ENCODE measurements around the gene BIRC5.

BIRC5 gene

DNA sequence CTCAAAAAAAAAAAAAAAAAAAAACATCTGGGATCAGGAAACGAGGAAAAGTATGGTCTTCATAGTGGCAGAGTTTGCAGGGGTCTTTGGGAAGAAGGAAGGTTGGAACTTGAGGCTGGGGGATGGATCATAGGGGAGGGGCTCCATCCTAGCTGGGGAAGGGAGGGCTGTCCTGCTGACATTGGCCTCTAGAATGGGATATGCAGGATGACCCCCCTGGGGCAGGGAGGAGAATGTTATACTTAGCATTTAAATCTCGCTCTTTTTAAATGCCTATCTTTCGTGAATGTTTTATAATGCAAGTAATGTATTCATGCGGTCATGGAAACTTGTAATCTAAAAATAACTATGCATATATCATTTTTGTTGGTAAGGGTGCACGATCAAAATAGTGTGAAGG is 50.5 kb downstream of the BIRC5 start:
- no peak overlapping the region for H2AFZ ChIP-seq (ENCODE audit: low read depth)
- no peaks in the 10 kb centered on the region for H4K20me1 ChIP-seq (ENCODE audit: insufficient read depth)
- no peaks in the 10 kb centered on the region for H3K27me3 ChIP-seq (ENCODE audit: insufficient read depth, low read depth)
- no peak overlapping the region for H3K27ac ChIP-seq
- H3K36me3 ChIP-seq (ENCODE audit: insufficient read depth), result no peaks in the 10 kb centered on the region
- peaks cover 30% of the 10 kb centered on the region for H3K4me1 ChIP-seq (ENCODE audit: low read depth, poor library complexity, severe bottlenecking)
- no peak overlapping the region for H3K4me3 ChIP-seq (IDR thresholded peaks at IDR 0.05; ENCODE audit: insufficient read depth, low read depth, low read length)
- TF ChIP-seq, protein P1, sequence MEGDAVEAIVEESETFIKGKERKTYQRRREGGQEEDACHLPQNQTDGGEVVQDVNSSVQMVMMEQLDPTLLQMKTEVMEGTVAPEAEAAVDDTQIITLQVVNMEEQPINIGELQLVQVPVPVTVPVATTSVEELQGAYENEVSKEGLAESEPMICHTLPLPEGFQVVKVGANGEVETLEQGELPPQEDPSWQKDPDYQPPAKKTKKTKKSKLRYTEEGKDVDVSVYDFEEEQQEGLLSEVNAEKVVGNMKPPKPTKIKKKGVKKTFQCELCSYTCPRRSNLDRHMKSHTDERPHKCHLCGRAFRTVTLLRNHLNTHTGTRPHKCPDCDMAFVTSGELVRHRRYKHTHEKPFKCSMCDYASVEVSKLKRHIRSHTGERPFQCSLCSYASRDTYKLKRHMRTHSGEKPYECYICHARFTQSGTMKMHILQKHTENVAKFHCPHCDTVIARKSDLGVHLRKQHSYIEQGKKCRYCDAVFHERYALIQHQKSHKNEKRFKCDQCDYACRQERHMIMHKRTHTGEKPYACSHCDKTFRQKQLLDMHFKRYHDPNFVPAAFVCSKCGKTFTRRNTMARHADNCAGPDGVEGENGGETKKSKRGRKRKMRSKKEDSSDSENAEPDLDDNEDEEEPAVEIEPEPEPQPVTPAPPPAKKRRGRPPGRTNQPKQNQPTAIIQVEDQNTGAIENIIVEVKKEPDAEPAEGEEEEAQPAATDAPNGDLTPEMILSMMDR (conservative IDR thresholded peaks at IDR 0.05; ENCODE audit: low read depth, low read length), result no peak
- H3K79me2 ChIP-seq (ENCODE audit: insufficient read depth, low read depth), result 0 out of 2 replicates have a peak, but pooled peaks cover 6% of the 10 kb centered on the region
- no peak overlapping the region for H3K4me2 ChIP-seq
- no peak overlapping the region for H3K9ac ChIP-seq

DNA sequence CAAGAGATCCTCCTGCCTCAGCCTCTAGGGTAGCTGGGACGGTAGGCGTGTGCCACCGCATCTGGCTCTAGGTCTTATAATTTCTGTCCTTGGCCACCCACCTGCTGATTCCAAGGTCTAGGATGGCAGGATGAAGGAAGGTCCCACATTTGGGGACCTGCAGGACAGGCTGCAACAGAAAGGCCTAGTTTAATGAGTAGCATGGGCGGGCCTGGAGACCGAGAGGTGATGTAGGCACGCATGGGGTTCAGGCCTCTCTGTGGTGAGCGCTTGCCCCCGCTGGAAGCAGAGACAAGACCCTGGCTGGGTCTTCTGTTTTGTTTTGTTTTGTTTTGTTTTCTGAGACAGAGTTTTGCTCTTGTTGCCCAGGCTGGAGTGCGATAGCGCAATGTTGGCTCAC is 51.1 kb downstream of the BIRC5 start:
- Histone ChIP-seq H3K79me2 (ENCODE audit: insufficient read depth, low read depth) (0 out of 2 replicates have a peak, but pooled peaks cover 6% of the 10 kb centered on the region), H2AFZ (ENCODE audit: low read depth) (no peak overlapping the region), H3K4me2 (no peak overlapping the region), H4K20me1 (ENCODE audit: insufficient read depth) (no peaks in the 10 kb centered on the region), H3K9ac (no peak overlapping the region), H3K4me1 (ENCODE audit: low read depth, poor library complexity, severe bottlenecking) (peaks cover 25% of the 10 kb centered on the region), H3K4me3 (IDR thresholded peaks at IDR 0.05; ENCODE audit: insufficient read depth, low read depth, low read length) (no peak overlapping the region), H3K27ac (no peak overlapping the region), H3K36me3 (ENCODE audit: insufficient read depth) (no peaks in the 10 kb centered on the region), H3K27me3 (ENCODE audit: insufficient read depth, low read depth) (no peaks in the 10 kb centered on the region)
- TF ChIP-seq, protein P1 (conservative IDR thresholded peaks at IDR 0.05; ENCODE audit: low read depth, low read length), result no peak

DNA sequence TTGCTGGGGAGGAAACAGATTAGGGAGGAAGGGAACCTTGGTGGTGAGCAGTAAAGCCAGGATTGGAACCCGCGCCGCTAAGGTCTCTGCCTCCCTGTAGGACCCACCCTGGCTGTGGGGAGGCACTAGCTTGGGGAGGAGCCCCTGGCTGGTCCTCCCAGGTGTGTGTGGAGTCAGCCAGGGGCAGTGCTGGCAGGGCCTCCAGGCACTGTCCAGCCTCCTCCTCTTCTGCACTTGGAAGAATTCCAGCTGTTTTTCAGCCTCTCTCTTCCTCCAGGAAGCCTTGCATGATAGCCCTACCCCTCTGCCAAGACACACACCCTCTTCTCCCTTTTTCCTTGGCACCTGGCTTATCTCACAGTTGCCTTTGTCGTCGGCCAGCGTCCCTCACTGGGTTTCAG is 52.2 kb downstream of the BIRC5 start:
- Histone ChIP-seq H3K9ac (no peak overlapping the region), H2AFZ (ENCODE audit: low read depth) (no peak overlapping the region), H3K27ac (no peak overlapping the region), H3K4me3 (IDR thresholded peaks at IDR 0.05; ENCODE audit: insufficient read depth, low read depth, low read length) (no peak overlapping the region), H3K4me2 (no peak overlapping the region), H3K4me1 (ENCODE audit: low read depth, poor library complexity, severe bottlenecking) (peaks cover 19% of the 10 kb centered on the region), H3K27me3 (ENCODE audit: insufficient read depth, low read depth) (no peaks in the 10 kb centered on the region), H3K36me3 (ENCODE audit: insufficient read depth) (no peaks in the 10 kb centered on the region), H3K79me2 (ENCODE audit: insufficient read depth, low read depth) (no peaks in the 10 kb centered on the region), H4K20me1 (ENCODE audit: insufficient read depth) (no peaks in the 10 kb centered on the region)
- TF ChIP-seq, protein P1 (conservative IDR thresholded peaks at IDR 0.05; ENCODE audit: low read depth, low read length), result no peak

GRCh38 chr17:78266771-78267170 is 52.7 kb downstream of the BIRC5 start:
- Histone ChIP-seq H3K27me3 (ENCODE audit: insufficient read depth, low read depth) (no peaks in the 10 kb centered on the region), H3K4me2 (no peak overlapping the region), H3K79me2 (ENCODE audit: insufficient read depth, low read depth) (no peaks in the 10 kb centered on the region), H2AFZ (ENCODE audit: low read depth) (no peak overlapping the region), H3K36me3 (ENCODE audit: insufficient read depth) (no peaks in the 10 kb centered on the region), H3K27ac (no peak overlapping the region), H3K4me1 (ENCODE audit: low read depth, poor library complexity, severe bottlenecking) (peaks cover 15% of the 10 kb centered on the region), H4K20me1 (ENCODE audit: insufficient read depth) (no peaks in the 10 kb centered on the region), H3K9ac (no peak overlapping the region), H3K4me3 (IDR thresholded peaks at IDR 0.05; ENCODE audit: insufficient read depth, low read depth, low read length) (no peak overlapping the region)
- TF ChIP-seq, protein P1 (conservative IDR thresholded peaks at IDR 0.05; ENCODE audit: low read depth, low read length), result no peak
